ENCODE measurements around the gene ROR2. TPM values are rescaled to one million over a fixed set of nuclear protein-coding genes. Genes with fewer than 3 reads are reported as not detected.
A peak's percentile ranks its signal among the peaks of the same experiment; 100 is the strongest.

Gene ROR2
- total and polyA plus RNA-seq, 2 of the 8 experiments (the other 6 are each of a cell fraction or from before 2014, with no cell fraction given) = 2.7 to 4.3 TPM

DNA sequence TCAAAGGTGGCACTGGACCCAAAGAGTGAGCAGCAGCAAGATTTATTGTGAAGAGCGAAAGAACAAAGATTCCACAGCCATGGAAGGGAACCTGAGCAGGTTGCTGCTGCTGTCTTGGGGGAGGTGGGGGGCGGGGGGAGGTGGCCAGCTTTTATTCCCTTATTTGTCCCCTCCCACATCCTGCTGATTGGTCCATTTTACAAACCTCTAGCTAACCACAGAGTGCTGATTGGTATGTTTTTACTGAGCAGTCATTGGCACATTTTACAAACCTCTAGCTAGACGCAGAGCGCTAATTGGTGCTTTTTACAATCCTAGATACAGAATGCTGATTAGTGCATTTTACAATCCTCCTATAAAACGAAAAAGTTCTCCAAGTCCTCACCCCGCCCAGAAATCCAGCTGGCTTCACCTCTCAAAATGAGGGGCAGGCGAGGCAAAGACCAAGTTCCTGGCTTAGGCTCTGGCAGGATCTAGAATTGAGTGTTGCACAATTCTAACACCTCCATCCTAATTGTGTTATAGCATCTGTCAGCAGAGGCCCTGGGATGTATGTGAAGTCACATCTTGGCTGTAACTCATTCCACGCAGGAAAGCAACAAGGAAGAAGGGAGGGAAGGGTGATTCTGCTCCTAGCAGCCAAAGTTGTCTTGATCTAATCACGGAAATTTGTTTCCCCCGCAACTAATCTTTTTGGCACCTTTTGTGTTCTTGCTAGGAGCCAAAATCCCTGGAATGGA, 34.3 kb downstream of the ROR2 start:
- Histone ChIP-seq H4K20me1 (replicated peaks in 1 of 2; ENCODE audit: control insufficient read depth in 1 of 2, insufficient read depth in 2 of 2, low read length in 2 of 2) (peaks cover 2 to 5% of the 10 kb centered on the region in 2 experiments), H3K9ac (replicated peaks in 1 of 4; ENCODE audit: extremely low read depth in 1 of 4, low read depth in 3 of 4, low read length in 3 of 4) (no peak overlapping the region), H2BK5ac (ENCODE audit: low read depth, low read length) (no peak overlapping the region), H3K36me3 (ENCODE audit: control insufficient read depth in 2 of 4, insufficient read depth in 4 of 4, low read length in 3 of 4) (no peaks in the 10 kb centered on the region), H2BK15ac (ENCODE audit: low read length) (no peak overlapping the region), H4K91ac (replicated peaks; ENCODE audit: insufficient read length, low read length) (no peak overlapping the region), H2BK12ac (ENCODE audit: low read depth, low read length) (no peak overlapping the region), H2BK20ac (ENCODE audit: low read length) (no peak overlapping the region), H2BK120ac (replicated peaks; ENCODE audit: low read depth, low read length) (no peak overlapping the region), H3K56ac (replicated peaks; ENCODE audit: insufficient read length, low read depth, low read length) (no peak overlapping the region), H3K4me2 (ENCODE audit: insufficient read depth in 1 of 2, low read depth in 2 of 2, low read length in 2 of 2) (no peak overlapping the region), H3K23ac (ENCODE audit: insufficient read length) (no peak overlapping the region), H3K18ac (ENCODE audit: extremely low read depth, low read length) (no peak overlapping the region), H3K14ac (ENCODE audit: insufficient read length) (no peak overlapping the region), H4K5ac (ENCODE audit: insufficient read length, low read depth, low read length) (no peak overlapping the region), H3K79me1 (ENCODE audit: low read depth, low read length) (no peaks in the 10 kb centered on the region), H3K23me2 (ENCODE audit: low read depth, low read length) (no peaks in the 10 kb centered on the region), H2AK5ac (ENCODE audit: low read depth, low read length) (no peak overlapping the region; the same call in 1 of the 2 replicates), H3K79me2 (ENCODE audit: control insufficient read depth in 1 of 2, insufficient read depth in 2 of 2, low read length in 2 of 2) (no peaks in the 10 kb centered on the region), H3K9me3 (ENCODE audit: insufficient read depth in 2 of 2, low read depth in 1 of 2, low read length in 1 of 2) (no peaks in the 10 kb centered on the region), H3K4ac (replicated peaks; ENCODE audit: insufficient read length, low read depth, low read length) (no peak overlapping the region), H3K4me1 (replicated peaks in 1 of 4; ENCODE audit: control insufficient read depth in 3 of 4, insufficient read depth in 4 of 4, low read length in 3 of 4) (peaks cover 0 to 3% (median 0%) of the 10 kb centered on the region in 4 experiments; a peak in 2 of 7 replicates), H3K4me3 (ENCODE audit: extremely low read depth in 1 of 4, insufficient read depth in 2 of 4, low read depth in 3 of 4, low read length in 4 of 4) (no peak overlapping the region), H3K27me3 (replicated peaks in 1 of 4; ENCODE audit: control insufficient read depth in 3 of 4, extremely low read depth in 1 of 4, insufficient read depth in 3 of 4, low read length in 3 of 4) (peaks cover 0 to 9% (median 2%) of the 10 kb centered on the region in 4 experiments; a peak in 3 of 7 replicates), H4K8ac (ENCODE audit: extremely low read depth, insufficient read depth, low read length) (no peak overlapping the region), H2AFZ (ENCODE audit: low read length) (no peak overlapping the region), H3K27ac (ENCODE audit: low read depth, low read length) (no peak overlapping the region)
- no peak for TF ChIP-seq CREB1 (IDR thresholded peaks at IDR 0.05)
- 0 out of 2 replicates have a peak, but pooled peaks have one; percentile 9 for TF ChIP-seq CEBPB (IDR thresholded peaks at IDR 0.05; ENCODE audit: low read depth, low read length)
- POLR2A ChIA-PET (ENCODE audit: partially characterized antibody) = no interaction called here
- CTCF ChIA-PET (ENCODE audit: partially characterized antibody) = interaction anchor here (0.9 to 1.8 kb wide), 3 partner anchors 31 to 156 kb away, joined by 3 to 4 read pairs (median 3); no protein-coding TSS in a partner anchor
- no peak for DNase-seq (ENCODE audit: low read depth in 1 of 2, low spot score in 2 of 2)
- 88% methylated on average over 9 of the region's 10 CpGs; no CpG with 5 or more reads in 1 of the 2 experiments for WGBS, 2 experiments (ENCODE audit: extremely low coverage in 1 of 2, insufficient coverage in 1 of 2, insufficient read length in 1 of 2, insufficient replicate concordance in 2 of 2, low coverage in 1 of 2, low lambda C conversion rate in 2 of 2, missing lambda C conversion rate in 1 of 2)
- FAIRE-seq = no peak

All from H1 (cell line).